Smooth muscle cell (in vitro differentiated cells): ENCODE data around the gene STK39. TPM values are rescaled to one million over a fixed set of nuclear protein-coding genes. Genes with fewer than 3 reads are reported as not detected.

Source experiments
- DNase-seq: peaks from one replicate; lab custom pipeline; 2025; ENCODE audit not compliant: unreplicated experiment; lab: John Stamatoyannopoulos, UW
- H2AFZ ChIP-seq: fragments of 200-600 bp; sonication (generic); 2 replicates; pipeline ENCODE4 v1.6.0; 2016; ENCODE audit warnings: antibody characterized with exemption, low read depth, mild to moderate bottlenecking
- H3F3A ChIP-seq: fragments of 200-600 bp; sonication (generic); 2 replicates; pipeline ENCODE4 v1.6.0; 2017; ENCODE audit warnings: antibody characterized with exemption, low read depth
- H3K27ac ChIP-seq: fragments of 200-600 bp; sonication (generic); 2 replicates; pipeline ENCODE4 v1.5.1; 2016; ENCODE audit warnings: low read depth, mild to moderate bottlenecking
- H3K27me3 ChIP-seq: fragments of 200-600 bp; sonication (generic); 2 replicates; pipeline ENCODE4 v1.6.1; 2016; ENCODE audit warnings: low read depth, mild to moderate bottlenecking
- H3K36me3 ChIP-seq: fragments of 200-600 bp; sonication (generic); 2 replicates; pipeline ENCODE4 v1.5.1; 2016; ENCODE audit warnings: low read depth
- H3K4me1 ChIP-seq: fragments of 200-600 bp; sonication (generic); 2 replicates; pipeline ENCODE4 v1.5.1; 2016; ENCODE audit warnings: low read depth
- H3K4me2 ChIP-seq: fragments of 200-600 bp; sonication (generic); 2 replicates; pipeline ENCODE4 v1.6.0; 2016; ENCODE audit warnings: mild to moderate bottlenecking
- H3K4me3 ChIP-seq: fragments of 200-600 bp; sonication (generic); 2 replicates; pipeline ENCODE4 v1.5.1; 2016; ENCODE audit warnings: mild to moderate bottlenecking
- H3K79me2 ChIP-seq: fragments of 200-600 bp; sonication (generic); 2 replicates; pipeline ENCODE4 v1.6.0; 2016; ENCODE audit warnings: low read depth, mild to moderate bottlenecking
- H3K9ac ChIP-seq: fragments of 200-600 bp; sonication (generic); 2 replicates; pipeline ENCODE4 v1.6.0; 2016; ENCODE audit warnings: low read depth
- H3K9me3 ChIP-seq: fragments of 200-600 bp; sonication (generic); replicated peaks from 2 replicates; pipeline ENCODE4 v1.5.1; 2016; ENCODE audit warnings: low read depth
- H4K20me1 ChIP-seq: fragments of 200-600 bp; sonication (generic); 2 replicates; pipeline ENCODE4 v1.6.0; 2016; ENCODE audit warnings: low read depth
- WGBS: methylation state at CpG from one replicate; pipeline ENCODE4 v1.1.7; 2016; ENCODE audit warnings: low lambda C conversion rate; 5-methylcytosine and 5-hydroxymethylcytosine counted together
- polyA plus RNA-seq: library from polyadenylated mRNA; unstranded; fragments of >200 nt; fragmentation: Nextera tagmentation; extraction: Ambion mirVana; gene quantifications from 2 replicates; pipeline ENCODE4 v1.2.1, GENCODE V29; 2016
- total RNA-seq: library from RNA; depleted of rRNA; stranded (reverse); fragments of >200 nt; gene quantifications from 2 replicates; pipeline ENCODE4 v1.2.3, GENCODE V29; 2014
- TF ChIP-seq, protein P1 (sequence below): fragments of 200-600 bp; sonication (generic); IDR thresholded peaks from 2 replicates; pipeline ENCODE4 v1.5.1; 2017; ENCODE audit warnings: borderline replicate concordance, mild to moderate bottlenecking, antibody characterized with exemption; ENCODE audit not compliant: insufficient read depth, poor library complexity, severe bottlenecking

STK39 gene
- total and polyA plus RNA-seq, 2 experiments from 2014 or later, result 21.1 to 37.8 TPM

DNA sequence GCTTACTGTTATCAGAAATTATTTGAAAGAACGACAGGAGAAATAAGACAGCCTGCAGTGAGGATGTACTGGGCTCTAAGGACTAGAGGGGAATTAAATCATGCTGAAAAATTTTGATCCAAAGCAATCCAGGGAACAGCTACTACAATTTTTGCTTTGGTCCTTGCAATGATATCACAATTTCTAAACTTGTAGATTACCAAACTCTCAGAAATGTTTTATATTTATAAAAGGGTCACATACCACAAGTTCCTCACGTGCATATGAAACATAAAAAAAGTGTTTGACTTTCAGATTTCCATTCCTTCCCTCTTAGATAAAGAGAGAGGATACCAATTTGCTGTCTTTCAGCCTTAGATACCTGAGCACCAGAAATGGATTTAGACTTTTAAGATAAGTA lies 261.2 kb downstream of the STK39 start:
- Histone ChIP-seq H3K36me3 (no peaks in the 10 kb centered on the region), H3K4me1 (peaks cover 16% of the 10 kb centered on the region), H3K27ac (no peak overlapping the region), H3K27me3 (no peaks in the 10 kb centered on the region), H2AFZ (no peak overlapping the region), H3F3A (no peaks in the 10 kb centered on the region), H3K9me3 (no peaks in the 10 kb centered on the region), H3K4me3 (no peak overlapping the region), H3K9ac (no peak overlapping the region), H3K79me2 (no peaks in the 10 kb centered on the region), H3K4me2 (no peak overlapping the region), H4K20me1 (peaks cover 84% of the 10 kb centered on the region)
- no peak for DNase-seq
- 89% methylated on average over 2 of the region's 2 CpGs for WGBS
- TF ChIP-seq, protein P1, sequence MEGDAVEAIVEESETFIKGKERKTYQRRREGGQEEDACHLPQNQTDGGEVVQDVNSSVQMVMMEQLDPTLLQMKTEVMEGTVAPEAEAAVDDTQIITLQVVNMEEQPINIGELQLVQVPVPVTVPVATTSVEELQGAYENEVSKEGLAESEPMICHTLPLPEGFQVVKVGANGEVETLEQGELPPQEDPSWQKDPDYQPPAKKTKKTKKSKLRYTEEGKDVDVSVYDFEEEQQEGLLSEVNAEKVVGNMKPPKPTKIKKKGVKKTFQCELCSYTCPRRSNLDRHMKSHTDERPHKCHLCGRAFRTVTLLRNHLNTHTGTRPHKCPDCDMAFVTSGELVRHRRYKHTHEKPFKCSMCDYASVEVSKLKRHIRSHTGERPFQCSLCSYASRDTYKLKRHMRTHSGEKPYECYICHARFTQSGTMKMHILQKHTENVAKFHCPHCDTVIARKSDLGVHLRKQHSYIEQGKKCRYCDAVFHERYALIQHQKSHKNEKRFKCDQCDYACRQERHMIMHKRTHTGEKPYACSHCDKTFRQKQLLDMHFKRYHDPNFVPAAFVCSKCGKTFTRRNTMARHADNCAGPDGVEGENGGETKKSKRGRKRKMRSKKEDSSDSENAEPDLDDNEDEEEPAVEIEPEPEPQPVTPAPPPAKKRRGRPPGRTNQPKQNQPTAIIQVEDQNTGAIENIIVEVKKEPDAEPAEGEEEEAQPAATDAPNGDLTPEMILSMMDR, result no peak

DNA sequence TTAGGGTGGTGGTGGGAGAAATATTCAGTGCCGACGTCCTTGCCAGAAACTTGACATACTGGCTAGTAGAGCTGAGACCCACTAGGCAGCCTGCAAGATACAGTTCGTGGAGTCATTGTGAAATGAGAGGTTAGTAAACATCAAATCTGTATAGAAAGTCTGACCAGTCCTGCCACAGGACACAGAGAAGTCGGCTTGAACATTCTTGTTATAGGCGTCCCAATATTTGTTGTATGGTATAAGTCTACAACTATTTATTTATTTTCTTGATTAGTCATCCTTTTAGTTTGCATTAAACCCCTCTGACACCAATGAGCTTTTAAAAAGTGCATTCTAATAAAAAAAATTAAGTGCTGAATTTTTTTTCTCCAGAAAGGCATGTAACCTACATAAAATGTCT lies 265.4 kb downstream of the STK39 start:
- Histone ChIP-seq H3F3A (no peaks in the 10 kb centered on the region), H3K9me3 (no peaks in the 10 kb centered on the region), H3K36me3 (no peaks in the 10 kb centered on the region), H3K4me1 (peaks cover 5% of the 10 kb centered on the region), H3K4me3 (no peak overlapping the region), H4K20me1 (peaks cover 55% of the 10 kb centered on the region), H2AFZ (no peak overlapping the region), H3K79me2 (no peaks in the 10 kb centered on the region), H3K4me2 (no peak overlapping the region), H3K27me3 (no peaks in the 10 kb centered on the region), H3K9ac (no peak overlapping the region), H3K27ac (no peak overlapping the region)
- TF ChIP-seq, protein P1, result no peak
- WGBS, result 88% methylated on average over 5 of the region's 5 CpGs
- no peak for DNase-seq

DNA sequence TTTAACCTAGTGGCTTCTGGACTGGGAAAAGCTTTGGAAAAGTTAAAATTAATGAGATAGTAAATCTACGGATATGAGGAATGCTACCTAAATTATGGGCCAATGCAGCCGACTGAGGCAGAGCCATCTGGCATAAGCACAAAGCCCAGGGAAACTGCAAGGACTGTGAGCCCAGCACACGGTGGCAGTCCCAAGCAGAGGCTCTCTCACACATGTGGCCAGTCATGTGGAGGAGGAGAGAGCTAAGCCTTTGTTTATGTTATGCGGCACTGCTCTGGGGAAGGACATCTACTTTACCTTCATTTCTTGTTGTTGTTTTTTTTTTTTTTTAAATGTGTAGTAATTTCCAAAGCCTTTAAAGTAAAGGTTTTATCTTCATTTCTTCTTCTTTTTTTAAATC lies 267.0 kb downstream of the STK39 start:
- Histone ChIP-seq H4K20me1 (peaks cover 40% of the 10 kb centered on the region), H3K9me3 (no peaks in the 10 kb centered on the region), H3K36me3 (no peaks in the 10 kb centered on the region), H3K9ac (no peak overlapping the region), H3F3A (no peaks in the 10 kb centered on the region), H3K79me2 (no peaks in the 10 kb centered on the region), H3K27ac (no peak overlapping the region), H3K4me2 (no peak overlapping the region), H2AFZ (no peak overlapping the region), H3K27me3 (no peaks in the 10 kb centered on the region), H3K4me3 (no peak overlapping the region), H3K4me1 (no peaks in the 10 kb centered on the region)
- WGBS, result 44% methylated on average over 4 of the region's 4 CpGs
- no peak for DNase-seq
- TF ChIP-seq, protein P1, result no peak

DNA sequence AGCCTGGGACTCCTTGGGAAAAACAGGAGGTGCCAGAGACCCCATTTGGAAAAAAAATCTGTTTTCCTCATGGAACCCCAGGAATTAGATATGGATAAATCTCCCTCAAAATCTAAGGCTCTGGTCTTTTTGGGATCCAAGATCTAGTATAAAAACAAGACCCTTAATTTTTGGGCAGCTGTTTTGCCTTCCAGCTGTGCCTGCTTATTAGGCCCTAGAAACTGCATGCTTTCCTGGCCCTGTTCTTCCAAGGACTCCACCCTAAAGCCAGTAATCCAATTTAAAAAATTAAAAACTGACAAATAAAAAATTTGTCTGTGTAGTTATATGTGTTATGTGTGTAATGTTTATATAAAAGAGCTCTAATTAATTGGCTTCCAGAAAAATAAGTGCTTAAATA lies 274.6 kb downstream of the STK39 start:
- H2AFZ ChIP-seq, result no peak overlapping the region
- no peak for DNase-seq
- no peak overlapping the region for H3K4me3 ChIP-seq
- peaks cover 18% of the 10 kb centered on the region for H3K36me3 ChIP-seq
- peaks cover 15% of the 10 kb centered on the region for H3K9me3 ChIP-seq
- no peak overlapping the region for H3K9ac ChIP-seq
- H3K79me2 ChIP-seq, result no peaks in the 10 kb centered on the region
- H4K20me1 ChIP-seq, result no peaks in the 10 kb centered on the region
- H3K27ac ChIP-seq, result no peak overlapping the region
- no peaks in the 10 kb centered on the region for H3K27me3 ChIP-seq
- no peaks in the 10 kb centered on the region for H3K4me1 ChIP-seq
- no peaks in the 10 kb centered on the region for H3F3A ChIP-seq
- TF ChIP-seq, protein P1, result no peak
- H3K4me2 ChIP-seq, result no peak overlapping the region
